ENCODE measurements around the gene RHBDD1. TPM values are rescaled to one million over a fixed set of nuclear protein-coding genes. Genes with fewer than 3 reads are reported as not detected.

RHBDD1 gene
- total and polyA plus RNA-seq, 8 donors: 1.8 to 31.6 (median 6.0) TPM

DNA sequence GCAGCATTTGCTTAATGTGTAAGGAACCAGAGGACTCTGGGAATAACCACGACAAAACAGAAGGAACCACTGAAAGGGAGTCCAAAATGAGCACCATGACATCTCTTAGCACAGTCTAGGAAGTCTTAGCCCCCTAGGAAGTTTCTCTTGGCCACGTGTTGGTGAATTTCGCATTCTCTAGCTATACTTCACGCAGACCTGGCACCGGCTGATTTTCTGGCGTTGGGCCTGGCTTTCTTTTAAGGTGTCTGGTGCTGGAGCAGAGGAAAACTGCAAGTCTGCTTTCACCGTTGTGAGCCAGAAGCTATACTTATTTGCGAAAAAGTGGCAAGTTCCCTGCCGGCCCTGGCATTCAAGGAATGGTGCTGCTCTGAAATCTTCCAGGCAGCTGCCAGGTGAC, 171.3 kb downstream of the RHBDD1 start:
- intact Hi-C loops (cut with DNase I; ENCODE audit: low total_unique reads): no loop called here

DNA sequence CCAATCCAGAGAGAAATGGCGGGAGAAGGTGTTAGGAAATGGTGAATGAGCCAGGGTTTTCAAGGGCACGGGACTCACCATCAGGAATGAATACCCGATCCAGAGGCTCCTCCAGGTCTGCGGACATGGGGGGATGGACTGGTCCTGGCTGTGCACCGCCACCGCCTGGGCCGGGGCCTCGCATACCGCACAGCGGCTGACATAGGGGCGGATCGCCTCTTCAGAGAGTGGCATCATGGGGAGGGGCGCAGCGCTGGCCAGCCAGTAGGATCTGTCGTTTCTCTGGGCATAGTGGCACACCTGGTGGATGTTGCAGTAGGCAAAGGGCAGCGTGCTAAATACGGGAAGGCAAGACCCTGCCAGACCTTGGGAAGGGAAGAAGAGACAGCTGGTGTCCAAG, 172.1 kb downstream of the RHBDD1 start:
- H3K27ac ChIP-seq: no peak overlapping the region
- DNase-seq: no peak
- TF ChIP-seq, protein P1, sequence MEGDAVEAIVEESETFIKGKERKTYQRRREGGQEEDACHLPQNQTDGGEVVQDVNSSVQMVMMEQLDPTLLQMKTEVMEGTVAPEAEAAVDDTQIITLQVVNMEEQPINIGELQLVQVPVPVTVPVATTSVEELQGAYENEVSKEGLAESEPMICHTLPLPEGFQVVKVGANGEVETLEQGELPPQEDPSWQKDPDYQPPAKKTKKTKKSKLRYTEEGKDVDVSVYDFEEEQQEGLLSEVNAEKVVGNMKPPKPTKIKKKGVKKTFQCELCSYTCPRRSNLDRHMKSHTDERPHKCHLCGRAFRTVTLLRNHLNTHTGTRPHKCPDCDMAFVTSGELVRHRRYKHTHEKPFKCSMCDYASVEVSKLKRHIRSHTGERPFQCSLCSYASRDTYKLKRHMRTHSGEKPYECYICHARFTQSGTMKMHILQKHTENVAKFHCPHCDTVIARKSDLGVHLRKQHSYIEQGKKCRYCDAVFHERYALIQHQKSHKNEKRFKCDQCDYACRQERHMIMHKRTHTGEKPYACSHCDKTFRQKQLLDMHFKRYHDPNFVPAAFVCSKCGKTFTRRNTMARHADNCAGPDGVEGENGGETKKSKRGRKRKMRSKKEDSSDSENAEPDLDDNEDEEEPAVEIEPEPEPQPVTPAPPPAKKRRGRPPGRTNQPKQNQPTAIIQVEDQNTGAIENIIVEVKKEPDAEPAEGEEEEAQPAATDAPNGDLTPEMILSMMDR (IDR thresholded peaks at IDR 0.05): no peak
- no peak for TF ChIP-seq POLR2AphosphoS5 (IDR thresholded peaks at IDR 0.05)
- TF ChIP-seq POLR2A (IDR thresholded peaks at IDR 0.05): no peak
- TF ChIP-seq EP300 (IDR thresholded peaks at IDR 0.05): no peak
- H3K36me3 ChIP-seq: no peaks in the 10 kb centered on the region
- 94 to 97% (median 94%) methylated on average over 17 of the region's 17 CpGs for WGBS, 5 donors
- intact Hi-C loops (cut with DNase I; ENCODE audit: low total_unique reads): no loop called here
- no peaks in the 10 kb centered on the region for H3K9me3 ChIP-seq
- no peaks in the 10 kb centered on the region for H3K27me3 ChIP-seq
- H3K4me3 ChIP-seq: no peak overlapping the region
- no peaks in the 10 kb centered on the region for H3K4me1 ChIP-seq

More for the DNA sequence above, 171.3 kb downstream of the RHBDD1 start:
- no peaks in the 10 kb centered on the region for H3K4me1 ChIP-seq
- H3K27ac ChIP-seq: no peak overlapping the region
- no peak for DNase-seq
- H3K9me3 ChIP-seq: no peaks in the 10 kb centered on the region
- no peaks in the 10 kb centered on the region for H3K27me3 ChIP-seq
- 73 to 86% (median 76%) methylated on average over 9 of the region's 9 CpGs for WGBS, 5 donors
- TF ChIP-seq POLR2A (IDR thresholded peaks at IDR 0.05) (no peak), EP300 (IDR thresholded peaks at IDR 0.05) (no peak), POLR2AphosphoS5 (IDR thresholded peaks at IDR 0.05) (no peak)
- TF ChIP-seq, protein P1 (IDR thresholded peaks at IDR 0.05): no peak
- H3K36me3 ChIP-seq: no peaks in the 10 kb centered on the region
- no peak overlapping the region for H3K4me3 ChIP-seq

DNA sequence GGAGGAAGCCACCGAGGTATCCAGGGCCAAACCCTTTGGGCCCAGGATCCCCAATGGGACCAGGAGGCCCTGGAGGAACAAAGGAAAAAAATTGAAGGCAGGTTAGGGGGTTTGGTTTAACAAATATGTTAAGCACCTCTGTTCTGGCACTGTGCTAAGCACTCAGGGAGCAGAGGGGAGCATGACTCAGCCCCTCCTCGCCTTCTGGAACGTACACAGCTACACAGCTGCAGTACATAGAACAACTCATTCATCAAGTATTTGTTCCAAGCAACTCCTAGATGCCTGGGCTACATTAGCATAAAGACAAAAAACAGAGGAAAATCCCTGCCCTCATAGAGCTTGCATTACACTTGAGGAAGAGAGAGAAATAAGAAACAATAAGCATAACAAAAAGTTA, 174.6 kb downstream of the RHBDD1 start:
- H3K4me1 ChIP-seq: no peaks in the 10 kb centered on the region
- no peaks in the 10 kb centered on the region for H3K9me3 ChIP-seq
- intact Hi-C loops (cut with DNase I; ENCODE audit: low total_unique reads): no loop called here
- no peak for DNase-seq
- H3K27ac ChIP-seq: no peak overlapping the region
- no peaks in the 10 kb centered on the region for H3K36me3 ChIP-seq
- TF ChIP-seq, protein P1 (IDR thresholded peaks at IDR 0.05): no peak
- TF ChIP-seq POLR2AphosphoS5 (IDR thresholded peaks at IDR 0.05) (no peak), POLR2A (IDR thresholded peaks at IDR 0.05) (no peak), EP300 (IDR thresholded peaks at IDR 0.05) (no peak)
- H3K27me3 ChIP-seq: no peaks in the 10 kb centered on the region
- 62 to 80% (median 63%) methylated on average over 3 of the region's 3 CpGs for WGBS, 5 donors
- H3K4me3 ChIP-seq: no peak overlapping the region

DNA sequence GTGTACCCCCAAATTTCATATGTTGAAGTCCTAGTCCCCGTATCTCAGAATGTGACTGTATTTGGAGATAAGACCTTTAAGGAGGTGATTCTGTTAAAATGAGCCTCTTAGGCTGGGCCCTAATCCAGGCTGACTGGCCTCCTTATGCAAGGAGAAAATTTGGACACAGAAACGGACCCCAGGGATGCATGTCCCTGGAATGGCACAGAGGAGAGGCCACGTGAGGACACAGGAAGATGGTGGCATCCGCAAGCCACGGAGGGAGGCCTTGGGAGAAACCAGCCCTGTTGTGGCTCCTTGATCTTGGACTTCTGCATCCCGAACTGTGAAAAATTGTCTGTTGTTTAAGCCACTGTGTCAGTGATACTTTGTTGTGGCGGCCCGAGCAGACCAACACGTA, 177.5 kb downstream of the RHBDD1 start:
- no peaks in the 10 kb centered on the region for H3K4me1 ChIP-seq
- DNase-seq: no peak
- intact Hi-C loops (cut with DNase I; ENCODE audit: low total_unique reads): no loop called here
- TF ChIP-seq, protein P1 (IDR thresholded peaks at IDR 0.05): no peak
- TF ChIP-seq EP300 (IDR thresholded peaks at IDR 0.05): no peak
- no peak for TF ChIP-seq POLR2A (IDR thresholded peaks at IDR 0.05)
- no peak for TF ChIP-seq POLR2AphosphoS5 (IDR thresholded peaks at IDR 0.05)
- WGBS, 5 donors: 85 to 93% (median 88%) methylated on average over 9 of the region's 9 CpGs
- no peak overlapping the region for H3K27ac ChIP-seq
- H3K4me3 ChIP-seq: no peak overlapping the region
- no peaks in the 10 kb centered on the region for H3K36me3 ChIP-seq
- H3K9me3 ChIP-seq: no peaks in the 10 kb centered on the region
- H3K27me3 ChIP-seq: no peaks in the 10 kb centered on the region

Measured in stomach (tissue), 9 donors.